Testis (tissue), 2 donors: ENCODE data around the gene MS4A4E.

ENCODE experiments used
- CTCF ChIP-seq, 3 experiments: fragments of 450-650 bp in 2 of 3; fragments of 200-600 bp in 1 of 3; sonication (generic) in 1 of 3; IDR thresholded peaks; one replicate each; pipeline ENCODE4 v1.5.1; 2016 to 2019; ENCODE audit warnings: antibody characterized with exemption in 3 of 3, mild to moderate bottlenecking in 2 of 3, moderate library complexity in 1 of 3
- POLR2A ChIP-seq: fragments of 450-650 bp; IDR thresholded peaks from one replicate; pipeline ENCODE4 v1.6.1; 2017; ENCODE audit warnings: antibody characterized with exemption, mild to moderate bottlenecking, moderate library complexity

GRCh38 chr11:60159284-60159683 is 83.7 kb downstream of the MS4A4E start:
- TF ChIP-seq CTCF (IDR thresholded peaks at IDR 0.05) (no peak), POLR2A (no peak)
